HG02870 (cell line): ENCODE data around the gene BHLHA15.

Experiments used
- ATAC-seq: cut with Tn5 transposase; IDR thresholded peaks from one replicate; pipeline ENCODE4 v1.9.1; 2021; ENCODE audit warnings: mild to moderate bottlenecking, moderate library complexity; ENCODE audit not compliant: unreplicated experiment

The BHLHA15 gene

GRCh38 chr7:98240961-98241673 lies 29.9 kb downstream of the BHLHA15 start:
- no peak for ATAC-seq

GRCh38 chr7:98241674-98242241 lies 30.5 kb downstream of the BHLHA15 start:
- ATAC-seq: no peak

- ATAC-seq: no peak
These were observed 31.1 kb downstream of the BHLHA15 start for GRCh38 chr7:98242342-98242741.

- no peak for ATAC-seq
These were observed 31.7 kb downstream of the BHLHA15 start for GRCh38 chr7:98242934-98243333.

- ATAC-seq: no peak
These were observed 33.6 kb downstream of the BHLHA15 start for GRCh38 chr7:98244871-98245270.

- ATAC-seq: no peak
These were observed 36.9 kb downstream of the BHLHA15 start for GRCh38 chr7:98248156-98248555.

GRCh38 chr7:98249106-98249505 lies 37.9 kb downstream of the BHLHA15 start:
- no peak for ATAC-seq

- ATAC-seq: no peak
These were observed 39.5 kb downstream of the BHLHA15 start for GRCh38 chr7:98250789-98251188.

GRCh38 chr7:98251231-98251600 lies 40.0 kb downstream of the BHLHA15 start:
- peak; percentile 16 for ATAC-seq

- peak; percentile 96 for ATAC-seq
These were observed 40.6 kb downstream of the BHLHA15 start, which contains the start of gene TECPR1 for GRCh38 chr7:98251601-98252424. TECPR1 (minus strand) TSS chr7:98252232; CDS start chr7:98246146, 6,086 bp downstream.

GRCh38 chr7:98252425-98253054 lies 41.3 kb downstream of the BHLHA15 start:
- ATAC-seq: peak; percentile 25

- no peak for ATAC-seq
These were observed 43.3 kb downstream of the BHLHA15 start for GRCh38 chr7:98254516-98254915.

GRCh38 chr7:98254951-98255610 lies 43.8 kb downstream of the BHLHA15 start:
- ATAC-seq: no peak

- ATAC-seq: no peak
These were observed 45.2 kb downstream of the BHLHA15 start for GRCh38 chr7:98256431-98256830.

GRCh38 chr7:98257701-98258100 lies 46.5 kb downstream of the BHLHA15 start:
- ATAC-seq: no peak
